ENCODE results near the gene BPGM.
A peak's percentile ranks its signal among the peaks of the same experiment; 100 is the strongest.
"Not testable (repeated sequence)": the region's sequence is repeated elsewhere in the genome, so short reads cannot be mapped to it uniquely, and the experiment has no call there.

BPGM gene

DNA sequence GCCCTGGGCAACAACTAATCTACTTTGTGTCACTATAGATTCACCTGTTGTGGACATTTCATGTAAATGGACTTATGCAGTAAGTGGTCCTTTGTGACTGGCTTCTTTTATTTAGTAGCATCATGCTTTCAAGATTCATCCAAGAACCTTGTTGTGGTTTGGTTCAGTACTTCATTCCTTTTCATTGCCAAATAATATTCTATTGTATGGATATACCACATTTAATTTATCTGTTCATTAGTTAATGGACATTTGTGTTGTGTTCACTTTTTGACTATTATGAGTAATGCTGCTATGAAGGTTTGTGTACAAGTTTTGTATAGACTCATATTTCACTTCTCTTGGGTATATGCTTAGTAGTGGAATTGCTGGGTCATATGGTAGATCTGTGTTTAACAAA, 27.8 kb downstream of the BPGM start:
- no peak overlapping the region for H3K4me3 ChIP-seq (ENCODE audit: low read length)
- TF ChIP-seq, protein P1, sequence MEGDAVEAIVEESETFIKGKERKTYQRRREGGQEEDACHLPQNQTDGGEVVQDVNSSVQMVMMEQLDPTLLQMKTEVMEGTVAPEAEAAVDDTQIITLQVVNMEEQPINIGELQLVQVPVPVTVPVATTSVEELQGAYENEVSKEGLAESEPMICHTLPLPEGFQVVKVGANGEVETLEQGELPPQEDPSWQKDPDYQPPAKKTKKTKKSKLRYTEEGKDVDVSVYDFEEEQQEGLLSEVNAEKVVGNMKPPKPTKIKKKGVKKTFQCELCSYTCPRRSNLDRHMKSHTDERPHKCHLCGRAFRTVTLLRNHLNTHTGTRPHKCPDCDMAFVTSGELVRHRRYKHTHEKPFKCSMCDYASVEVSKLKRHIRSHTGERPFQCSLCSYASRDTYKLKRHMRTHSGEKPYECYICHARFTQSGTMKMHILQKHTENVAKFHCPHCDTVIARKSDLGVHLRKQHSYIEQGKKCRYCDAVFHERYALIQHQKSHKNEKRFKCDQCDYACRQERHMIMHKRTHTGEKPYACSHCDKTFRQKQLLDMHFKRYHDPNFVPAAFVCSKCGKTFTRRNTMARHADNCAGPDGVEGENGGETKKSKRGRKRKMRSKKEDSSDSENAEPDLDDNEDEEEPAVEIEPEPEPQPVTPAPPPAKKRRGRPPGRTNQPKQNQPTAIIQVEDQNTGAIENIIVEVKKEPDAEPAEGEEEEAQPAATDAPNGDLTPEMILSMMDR (conservative IDR thresholded peaks at IDR 0.05; ENCODE audit: low read depth, low read length) = no peak
- DNase-seq (ENCODE audit: low read depth) = no peak

DNA sequence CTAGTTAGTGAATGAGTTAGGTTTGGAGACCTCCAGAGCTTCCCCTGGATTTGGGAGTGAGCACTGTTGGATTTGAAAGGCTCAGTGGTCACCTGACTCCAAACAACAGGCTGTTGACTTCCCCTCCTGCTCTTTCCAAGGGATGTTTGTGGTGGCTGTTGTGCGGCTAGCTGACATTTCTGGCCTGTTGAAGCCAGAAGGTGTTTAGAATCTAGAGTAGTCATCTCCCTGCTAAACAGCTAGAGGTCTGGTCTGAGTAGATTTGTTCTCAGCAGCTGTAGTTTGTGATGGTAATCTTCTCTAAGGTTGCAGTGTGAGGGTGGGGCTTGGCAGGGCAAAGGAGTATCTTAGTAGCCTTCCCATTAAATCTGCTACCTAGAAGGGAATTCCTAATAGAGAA, 30.1 kb downstream of the BPGM start:
- no peak overlapping the region for H3K4me3 ChIP-seq (ENCODE audit: low read length)
- TF ChIP-seq, protein P1 (conservative IDR thresholded peaks at IDR 0.05; ENCODE audit: low read depth, low read length) = no peak
- no peak for DNase-seq (ENCODE audit: low read depth)

DNA sequence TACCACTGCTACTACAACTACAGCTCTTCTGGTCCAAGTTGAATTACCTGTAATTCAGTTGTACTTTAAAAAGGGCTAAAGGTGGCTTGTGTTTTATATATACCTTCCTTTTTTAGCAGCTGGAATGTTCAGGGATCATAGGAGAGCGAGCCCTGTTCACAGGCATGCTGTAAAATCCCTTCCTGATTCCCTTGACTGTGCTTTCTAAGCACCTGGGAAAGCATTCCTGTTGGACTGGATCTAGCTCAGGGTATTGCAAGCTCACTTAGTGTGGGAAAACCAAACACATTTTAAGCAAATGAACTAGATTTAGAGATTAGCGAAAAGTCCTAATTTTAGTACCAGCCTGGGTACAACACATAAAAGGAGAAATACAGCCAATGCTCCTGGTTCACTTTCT, 31.5 kb downstream of the BPGM start:
- TF ChIP-seq, protein P1 (conservative IDR thresholded peaks at IDR 0.05; ENCODE audit: low read depth, low read length) = no peak
- DNase-seq (ENCODE audit: low read depth) = no peak

DNA sequence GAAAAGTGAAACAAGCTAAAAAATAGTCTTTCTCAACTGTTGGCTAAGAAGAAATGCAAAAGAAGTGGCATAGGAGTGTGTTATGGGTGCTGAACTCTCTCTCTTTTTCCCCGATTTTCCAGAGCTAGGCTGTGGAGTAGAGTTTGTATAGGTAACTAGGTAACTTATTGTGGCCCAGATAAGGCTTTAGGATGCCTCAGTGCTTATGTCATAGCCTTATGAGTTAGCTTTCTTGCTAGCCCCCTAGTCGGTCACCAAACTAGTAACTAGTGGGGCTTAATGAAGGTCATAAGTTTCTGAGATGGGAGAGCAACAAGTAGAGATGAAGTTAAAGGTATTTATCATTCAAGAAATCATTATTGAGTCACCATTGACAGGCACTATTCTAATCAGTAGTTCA, 32.4 kb downstream of the BPGM start:
- no peak for DNase-seq (ENCODE audit: low read depth)
- TF ChIP-seq, protein P1 (conservative IDR thresholded peaks at IDR 0.05; ENCODE audit: low read depth, low read length) = no peak
- no peak overlapping the region for H3K4me3 ChIP-seq (ENCODE audit: low read length)

More for the DNA sequence above, 31.5 kb downstream of the BPGM start:
- no peak overlapping the region for H3K4me3 ChIP-seq (ENCODE audit: low read length)

DNA sequence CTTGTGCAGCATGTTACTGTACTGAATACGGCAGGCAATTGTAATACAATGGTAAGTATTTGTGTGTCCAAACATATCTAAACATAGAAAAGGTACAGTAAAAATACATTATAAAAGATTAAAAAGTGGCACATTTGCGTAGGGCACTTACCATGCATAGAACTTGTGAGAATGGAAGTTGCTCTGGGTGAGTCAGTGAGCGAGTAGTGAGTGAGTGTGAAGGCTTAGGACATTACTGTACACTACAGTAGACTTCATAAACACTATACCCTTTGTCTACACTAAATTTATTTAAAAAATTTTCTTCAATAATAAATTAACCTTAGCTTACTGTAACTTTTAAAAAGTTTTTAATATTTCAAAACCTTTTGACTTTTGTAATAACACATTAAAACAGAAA, 37.5 kb downstream of the BPGM start:
- no peak overlapping the region for H3K4me3 ChIP-seq (ENCODE audit: low read length)
- DNase-seq (ENCODE audit: low read depth) = no peak
- TF ChIP-seq, protein P1 (conservative IDR thresholded peaks at IDR 0.05; ENCODE audit: low read depth, low read length) = no peak

DNA sequence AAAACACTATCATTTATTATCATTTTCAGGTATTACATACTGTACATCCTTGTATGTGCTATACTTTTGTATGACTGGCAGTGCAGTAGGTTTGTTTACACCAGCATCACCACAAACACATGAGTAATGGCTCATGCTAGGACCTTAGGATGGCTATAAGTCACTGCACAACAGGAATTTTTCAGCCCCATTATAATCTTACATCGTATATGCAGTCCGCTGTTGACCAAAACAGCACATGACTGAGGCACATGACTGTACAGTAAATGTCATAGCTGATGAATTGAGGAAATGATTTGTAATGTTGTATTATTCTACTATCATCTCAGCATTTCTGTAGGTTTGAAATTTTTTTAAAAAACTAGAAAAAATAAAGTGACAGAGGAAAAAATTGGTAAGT, 38.6 kb downstream of the BPGM start:
- H3K4me3 ChIP-seq (ENCODE audit: low read length) = no peak overlapping the region
- TF ChIP-seq, protein P1 (conservative IDR thresholded peaks at IDR 0.05; ENCODE audit: low read depth, low read length) = no peak
- peak; percentile 68 for DNase-seq (ENCODE audit: low read depth)

DNA sequence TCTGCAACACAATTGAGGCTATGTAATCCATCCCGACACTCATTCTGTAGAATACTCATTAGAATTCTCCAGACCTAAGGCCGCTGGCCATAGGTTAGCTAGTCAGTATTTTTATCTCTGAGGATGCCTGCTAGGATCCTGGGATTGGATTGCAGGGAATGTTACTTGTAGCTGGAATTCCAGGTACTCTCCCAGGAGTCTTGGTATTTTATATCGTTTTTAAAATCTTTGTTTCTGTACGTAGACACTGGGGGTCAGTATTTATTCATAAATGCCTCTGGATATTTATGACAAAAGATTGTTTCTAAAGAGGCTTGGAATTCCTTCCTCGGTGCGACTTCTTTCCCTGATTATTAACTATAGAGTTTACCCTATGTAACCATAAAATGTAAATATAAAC, 40.1 kb downstream of the BPGM start:
- TF ChIP-seq, protein P1 (conservative IDR thresholded peaks at IDR 0.05; ENCODE audit: low read depth, low read length) = peak; percentile 28
- no peak overlapping the region for H3K4me3 ChIP-seq (ENCODE audit: low read length)
- DNase-seq (ENCODE audit: low read depth) = no peak

DNA sequence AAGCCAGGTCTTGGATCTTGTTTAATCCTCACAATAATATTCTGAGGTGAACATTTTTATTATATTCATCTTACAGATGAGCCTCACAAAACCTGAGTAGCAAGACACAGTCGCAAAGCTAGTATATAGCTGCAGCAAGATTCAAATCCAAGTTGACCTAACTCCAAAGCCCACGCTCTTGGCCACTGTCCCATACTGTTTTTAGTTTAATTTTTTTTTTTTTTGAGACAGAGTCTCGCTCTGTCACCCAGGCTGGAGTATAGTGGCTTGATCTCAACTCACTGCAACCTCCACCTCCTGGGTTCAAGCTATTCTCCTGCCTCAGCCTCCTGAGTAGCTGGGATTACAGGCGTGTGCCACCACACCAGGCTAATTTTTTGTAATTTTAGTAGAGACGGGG, 42.9 kb downstream of the BPGM start:
- DNase-seq (ENCODE audit: low read depth); H3K4me3 ChIP-seq (ENCODE audit: low read length): not testable (repeated sequence)

Measured in retinal pigment epithelial cell (primary cell).